Metanephros (tissue), 2 donors: Measurements from ENCODE around the gene RASL10A. TPM values are rescaled to one million over a fixed set of nuclear protein-coding genes. Genes with fewer than 3 reads are reported as not detected.

Source experiments
- small RNA-seq: library from RNA; depleted of rRNA; stranded (forward); fragments of <200 nt; gene quantifications from one replicate; pipeline ENCODE3, GENCODE V24; 2014; ENCODE audit warnings: low replicate concordance
- total RNA-seq: library from RNA; depleted of rRNA; stranded (reverse); fragments of >200 nt; gene quantifications from one replicate; pipeline ENCODE4 v1.2.3, GENCODE V29; 2014

The RASL10A gene
- 1.3 TPM for total RNA-seq

DNA sequence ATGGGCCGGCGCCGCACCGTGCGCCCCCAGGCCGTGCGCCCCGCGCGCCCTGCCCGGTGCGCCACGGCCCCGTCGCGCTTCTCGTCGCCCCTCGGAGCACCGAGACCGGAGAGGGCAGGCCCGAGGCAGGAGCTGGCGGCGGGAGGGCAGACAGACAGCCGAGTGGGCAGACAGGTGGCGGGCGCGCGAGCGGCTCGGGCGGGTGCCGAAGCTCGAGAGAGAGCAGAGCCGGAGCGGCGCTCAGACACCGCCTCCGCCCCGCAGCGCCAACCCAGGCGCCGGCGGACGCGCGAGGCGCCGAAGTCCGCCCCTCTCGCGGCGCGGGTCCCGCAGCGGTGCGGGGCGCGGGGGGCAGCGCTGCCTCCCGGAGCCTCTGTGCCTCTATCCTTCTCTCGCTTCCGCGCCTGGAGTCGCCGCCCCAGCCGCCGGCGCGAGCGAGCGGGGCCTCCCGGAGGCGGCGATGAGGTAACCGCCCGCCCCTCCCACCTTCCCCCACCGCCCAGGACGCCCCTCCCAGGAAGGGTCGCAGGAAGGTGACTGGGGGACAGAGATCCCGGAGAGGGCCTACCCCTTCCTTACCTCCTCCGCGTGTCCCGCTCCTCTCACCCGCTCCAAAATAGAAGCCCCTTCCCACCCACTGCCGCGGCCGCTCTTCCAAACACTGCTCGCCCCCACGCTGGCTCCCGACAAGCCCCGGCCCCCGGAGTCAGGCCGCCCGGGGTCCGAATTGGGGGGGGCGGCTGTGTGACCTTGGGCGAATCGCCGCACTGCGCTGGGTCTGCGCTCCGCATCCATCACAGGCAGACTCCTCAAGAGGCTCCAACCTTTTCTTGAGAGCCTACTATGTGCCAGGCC lies at the start of gene RASL10A:
RASL10A (minus strand) TSS at position 412 of the 855 bp plus-strand sequence. CDS start 451 bp downstream, outside the sequence.

DNA sequence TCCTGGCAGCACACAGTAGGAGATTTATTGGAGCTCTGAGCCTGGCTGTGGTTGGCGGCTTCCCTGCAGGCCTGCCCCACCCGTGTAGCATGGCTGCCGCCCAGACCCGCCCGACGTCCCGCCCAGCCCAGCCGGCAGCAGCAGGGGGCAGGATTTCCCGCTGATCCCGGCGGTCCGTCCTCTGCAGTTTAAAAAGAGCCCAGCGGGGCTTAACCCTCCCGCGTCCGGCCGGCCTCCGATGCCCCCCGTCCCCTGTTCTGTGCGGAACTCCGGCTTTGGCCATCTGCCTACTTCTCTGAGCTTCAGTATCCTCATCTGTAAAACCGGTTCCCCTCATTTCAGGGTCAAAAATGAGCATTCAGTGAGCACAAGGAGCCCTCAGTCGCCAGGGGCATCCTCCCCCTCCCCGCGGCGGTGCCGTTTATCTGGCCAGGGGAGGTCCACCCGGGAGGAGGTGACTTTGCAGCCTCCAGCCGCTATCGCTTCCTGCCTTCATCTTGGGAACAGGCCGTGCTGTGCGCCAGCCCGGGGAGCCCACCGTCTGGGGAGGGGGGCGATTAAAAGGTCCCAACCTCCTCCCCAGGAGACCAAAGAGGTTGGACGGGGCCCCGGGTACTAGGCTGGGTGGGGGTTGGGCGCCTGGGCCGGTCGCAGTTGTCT lies 9.2 kb downstream of the RASL10A start, which contains the start of gene GAS2L1:
GAS2L1 (plus strand) TSS at position 476 of the 660 bp plus-strand sequence. CDS start 1,456 bp downstream, outside the sequence.

DNA sequence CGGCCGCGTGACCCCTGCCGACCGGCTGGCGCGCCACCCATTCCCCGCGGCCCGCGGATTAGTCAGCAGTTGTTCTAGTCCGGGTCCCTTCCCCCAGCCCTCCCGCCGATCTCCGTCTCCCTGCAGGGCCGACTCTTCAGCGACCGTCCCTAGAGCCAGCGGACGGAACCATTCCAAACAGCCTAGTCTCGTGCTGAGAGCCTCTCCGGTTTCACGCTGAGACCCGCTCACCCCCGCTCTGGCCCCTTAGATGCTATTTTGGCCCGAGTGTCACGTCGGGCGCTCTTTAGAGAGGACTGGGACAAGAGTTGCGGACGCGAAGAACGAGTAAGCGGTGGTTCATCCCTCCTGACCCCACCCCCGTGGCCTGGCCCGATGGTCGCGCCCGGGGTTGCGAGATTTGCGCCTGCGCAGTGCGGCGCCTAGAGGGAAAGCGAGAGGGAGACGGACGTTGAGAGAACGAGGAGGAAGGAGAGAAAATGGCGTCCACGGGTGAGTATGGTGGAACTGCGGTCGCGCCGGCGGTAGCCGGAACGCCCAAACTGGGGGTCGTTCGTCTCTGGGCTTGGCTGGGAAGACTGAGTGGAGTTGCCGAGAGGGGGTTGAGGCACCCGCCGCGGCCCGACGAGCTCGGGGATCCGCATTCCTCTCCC lies 47.5 kb downstream of the RASL10A start, which contains the start of the genes EWSR1 and RHBDD3:
EWSR1 (plus strand) TSS at position 411 of the 653 bp plus-strand sequence; CDS start at position 480, 69 bp downstream.
RHBDD3 (minus strand) TSS at position 124 of the 653 bp plus-strand sequence. CDS start 2,355 bp downstream, outside the sequence.

Small RNAs within 50 kb of the gene (small RNA-seq; reads per million reads assigned to genes)
- gene MIR3653 = not detected

Other genes starting within 250 kb of the RASL10A start
- 41.0 TPM for gene KREMEN1, start 242.7 kb downstream of the RASL10A start, total RNA-seq
- gene EMID1, start 109.8 kb downstream of the RASL10A start, total RNA-seq = 58.3 TPM
- gene RHBDD3, start 47.7 kb downstream of the RASL10A start, total RNA-seq = 28.1 TPM
- gene EWSR1, start 47.4 kb downstream of the RASL10A start, total RNA-seq = 155 TPM
- 8.9 TPM for gene GAS2L1, start 9.0 kb downstream of the RASL10A start, total RNA-seq
- 57.2 TPM for gene AP1B1, start 72.9 kb upstream of the RASL10A start, total RNA-seq
- not detected for gene RFPL1, start 122.9 kb upstream of the RASL10A start, total RNA-seq
- 1.6 TPM for gene NEFH, start 164.5 kb upstream of the RASL10A start, total RNA-seq
- 30.5 TPM for gene THOC5, start 238.1 kb upstream of the RASL10A start, total RNA-seq